IMR-90 (cell line): Measurements from ENCODE around the gene FAM32A. TPM values are rescaled to one million over a fixed set of nuclear protein-coding genes. Genes with fewer than 3 reads are reported as not detected.

Experiments
- ATAC-seq: fragments of 200-7000 bp; cut with Tn5 transposase; 2 replicates; pipeline ENCODE4 v1.9.1; 2020; ENCODE audit warnings: low read depth, mild to moderate bottlenecking, moderate library complexity
- Bru-seq: library from RNA; stranded (reverse); fragments of 400-500 nt; gene quantifications from one replicate; lab custom pipeline; 2021; lab: Mats Ljungman, UMichigan
- BruChase-seq, 2 experiments: library from RNA; stranded (reverse); fragments of 400-500 nt; gene quantifications; one replicate each; lab custom pipeline; 2021; lab: Mats Ljungman, UMichigan
- BruUV-seq: library from RNA; stranded (reverse); fragments of 400-500 nt; replicated peaks from 2 replicates; lab custom pipeline; 2021; lab: Mats Ljungman, UMichigan
- CTCF ChIA-PET: fragments of 300-600 bp; formaldehyde crosslinking; extraction: SDS; loops from one replicate; lab custom pipeline; 2021; ENCODE audit warnings: antibody characterized with exemption; lab: Yijun Ruan, JAX
- POLR2A ChIA-PET: fragments of 300-600 bp; sonication (Branson Sonifier 250); formaldehyde crosslinking; loops from one replicate; lab custom pipeline; 2022; ENCODE audit warnings: antibody characterized with exemption; ENCODE audit not compliant: unreplicated experiment; lab: Charles Lee
- DNase-seq: peaks from one replicate; pipeline ENCODE4 v3.0.0; 2013
- H2AFZ ChIP-seq: replicated peaks from 2 replicates; pipeline ENCODE3; 2013; ENCODE audit warnings: low read length, mild to moderate bottlenecking; ENCODE audit not compliant: poor library complexity
- H2AK5ac ChIP-seq: 2 replicates; pipeline ENCODE4 v1.6.1; 2013; ENCODE audit warnings: low read depth, low read length, inconsistent platforms
- H2AK9ac ChIP-seq: replicated peaks from 2 replicates; pipeline ENCODE3; 2013; ENCODE audit warnings: mild to moderate bottlenecking, low read depth, low read length, moderate library complexity; ENCODE audit not compliant: poor library complexity
- H2BK120ac ChIP-seq: 2 replicates; pipeline ENCODE4 v1.6.1; 2013; ENCODE audit warnings: low read depth, low read length, inconsistent platforms
- H2BK15ac ChIP-seq: 3 replicates; pipeline ENCODE4 v1.6.1; 2013; ENCODE audit warnings: low read depth, low read length, inconsistent platforms
- H2BK20ac ChIP-seq: 2 replicates; pipeline ENCODE4 v1.6.1; 2013; ENCODE audit warnings: low read depth, mild to moderate bottlenecking, inconsistent platforms, low read length, moderate library complexity
- H2BK5ac ChIP-seq: 2 replicates; pipeline ENCODE4 v1.6.1; 2013; ENCODE audit warnings: mild to moderate bottlenecking, low read depth, low read length, inconsistent platforms; ENCODE audit not compliant: poor library complexity, severe bottlenecking
- H3K14ac ChIP-seq: replicated peaks from 2 replicates; pipeline ENCODE4 v1.6.1; 2013; ENCODE audit warnings: low read depth, low read length, inconsistent platforms
- H3K18ac ChIP-seq: 2 replicates; pipeline ENCODE4 v1.6.1; 2013; ENCODE audit warnings: low read depth, low read length, control low read depth
- H3K23ac ChIP-seq: 2 replicates; pipeline ENCODE4 v1.6.1; 2013; ENCODE audit warnings: low read depth, low read length, inconsistent platforms
- H3K27ac ChIP-seq: 2 replicates; pipeline ENCODE4 v1.5.1; 2013; ENCODE audit warnings: mild to moderate bottlenecking, control low read depth, low read length; ENCODE audit not compliant: insufficient read depth
- H3K27me3 ChIP-seq: 2 replicates; pipeline ENCODE4 v1.6.1; 2013; ENCODE audit warnings: low read length; ENCODE audit not compliant: control insufficient read depth, insufficient read depth
- H3K36me3 ChIP-seq: 2 replicates; pipeline ENCODE4 v1.6.1; 2013; ENCODE audit warnings: low read length, mixed read lengths; ENCODE audit not compliant: control insufficient read depth, insufficient read depth
- H3K4ac ChIP-seq: 2 replicates; pipeline ENCODE4 v1.6.1; 2013; ENCODE audit warnings: low read depth, low read length, inconsistent platforms
- H3K4me1 ChIP-seq: 2 replicates; pipeline ENCODE4 v1.6.1; 2013; ENCODE audit warnings: low read length, mixed read lengths; ENCODE audit not compliant: control insufficient read depth, insufficient read depth
- H3K4me2 ChIP-seq: 2 replicates; pipeline ENCODE4 v1.6.1; 2013; ENCODE audit warnings: low read depth, mild to moderate bottlenecking, control low read depth, low read length, moderate library complexity
- H3K4me3 ChIP-seq: 2 replicates; pipeline ENCODE4 v1.5.1; 2013; ENCODE audit warnings: low read depth, mild to moderate bottlenecking, control low read depth, low read length, moderate library complexity; ENCODE audit not compliant: insufficient read depth
- H3K56ac ChIP-seq: 2 replicates; pipeline ENCODE4 v1.6.1; 2013; ENCODE audit warnings: low read length, inconsistent platforms; ENCODE audit not compliant: insufficient read depth; ENCODE audit errors: extremely low read depth
- H3K79me1 ChIP-seq, 2 experiments: 2 replicates each; pipeline ENCODE4 v1.6.1; 2013; ENCODE audit warnings: low read length in 2 of 2, inconsistent platforms in 1 of 2, low read depth in 1 of 2
- H3K9ac ChIP-seq: 2 replicates; pipeline ENCODE4 v1.6.1; 2013; ENCODE audit warnings: low read depth, low read length, control low read depth
- H3K9me1 ChIP-seq: 2 replicates; pipeline ENCODE4 v1.6.1; 2013; ENCODE audit warnings: low read length, inconsistent platforms; ENCODE audit not compliant: insufficient read depth
- H3K9me3 ChIP-seq: 2 replicates; pipeline ENCODE4 v1.6.1; 2013; ENCODE audit warnings: low read length; ENCODE audit not compliant: control insufficient read depth, insufficient read depth
- H4K20me1 ChIP-seq: 2 replicates; pipeline ENCODE4 v1.6.1; 2013; ENCODE audit warnings: low read length, inconsistent platforms; ENCODE audit not compliant: insufficient read depth
- H4K5ac ChIP-seq: 2 replicates; pipeline ENCODE4 v1.6.1; 2013; ENCODE audit warnings: mild to moderate bottlenecking, low read depth, low read length, control low read depth
- H4K8ac ChIP-seq, 2 experiments: 2 replicates each; pipeline ENCODE4 v1.6.1; 2013; ENCODE audit warnings: low read depth in 2 of 2, low read length in 2 of 2, control low read depth in 1 of 2, inconsistent platforms in 1 of 2
- H4K91ac ChIP-seq: 2 replicates; pipeline ENCODE4 v1.6.1; 2013; ENCODE audit warnings: low read depth, low read length, inconsistent platforms; ENCODE audit not compliant: insufficient read depth
- MAZ ChIP-seq: IDR thresholded peaks from 2 replicates; pipeline ENCODE4 v1.6.1; 2012; ENCODE audit warnings: low read depth, mild to moderate bottlenecking, low read length, improper control_type of control experiment, moderate library complexity, borderline replicate concordance
- MXI1 ChIP-seq: IDR thresholded peaks from 2 replicates; pipeline ENCODE4 v1.6.1; 2012; ENCODE audit warnings: low read depth, mild to moderate bottlenecking, low read length, moderate library complexity, borderline replicate concordance
- POLR2A ChIP-seq: IDR thresholded peaks from 2 replicates; pipeline ENCODE4 v1.6.1; 2012; ENCODE audit warnings: mild to moderate bottlenecking, low read depth, low read length
- RAD21 ChIP-seq: IDR thresholded peaks from 2 replicates; pipeline ENCODE4 v1.6.1; 2012; ENCODE audit warnings: low read length, improper control_type of control experiment
- RCOR1 ChIP-seq: IDR thresholded peaks from 2 replicates; pipeline ENCODE4 v1.6.1; 2012; ENCODE audit warnings: mild to moderate bottlenecking, low read length, improper control_type of control experiment; ENCODE audit not compliant: insufficient replicate concordance
- WGBS, 2 experiments: methylation state at CpG; one replicate each; pipeline versions ENCODE4 v1.1.5 to v1.1.7; 2013; ENCODE audit warnings: missing lambda C conversion rate in 2 of 2; ENCODE audit not compliant: insufficient read length in 1 of 2; ENCODE audit errors: extremely low coverage in 2 of 2; 5-methylcytosine and 5-hydroxymethylcytosine counted together
- dilution Hi-C: fragments of 300-500 bp; cut with HindIII; formaldehyde crosslinking; loops from one replicate; pipeline ENCODE4 v1.14.3; 2018; ENCODE audit warnings: low sequenced_read_pairs; ENCODE audit not compliant: unreplicated experiment
- in situ Hi-C: fragments of 300-500 bp; cut with MboI; formaldehyde crosslinking; loops from 3 replicates; pipeline ENCODE4 v1.14.3; 2019; ENCODE audit warnings: low sequenced_read_pairs, inconsistent platforms, mixed read lengths
- intact Hi-C: fragments of 100-400 bp; cut with micrococcal nuclease; formaldehyde crosslinking; loops from 2 replicates; pipeline ENCODE4 v1.10.0; 2022
- long read RNA-seq: library from polyadenylated mRNA; unstranded; transcript quantifications from one replicate; pipeline ENCODE4 v2.0.0, GENCODE V29; 2021; ENCODE audit not compliant: unreplicated experiment
- polyA plus RNA-seq, 3 experiments: library from polyadenylated mRNA; depleted of rRNA; stranded (reverse); fragments of >200 nt; gene quantifications; 2 replicates each; pipeline ENCODE4 v1.2.3, GENCODE V29; 2012; ENCODE audit warnings: low replicate concordance in 1 of 3
- total RNA-seq: library from RNA; depleted of rRNA; stranded (reverse); fragments of >200 nt; gene quantifications from 2 replicates; pipeline ENCODE4 v1.2.3, GENCODE V29; 2012; rRNA removed
- TF ChIP-seq, protein P1 (sequence below): fragments of 150-350 bp; IDR thresholded peaks from 2 replicates; pipeline ENCODE4 v1.6.1; 2016; ENCODE audit warnings: low read depth, mild to moderate bottlenecking, low read length, moderate library complexity, borderline replicate concordance
- TF ChIP-seq, protein P2 (sequence below): conservative IDR thresholded peaks from 2 replicates; pipeline ENCODE4 v1.5.1; 2012; ENCODE audit warnings: mild to moderate bottlenecking, low read depth, low read length, improper control_type of control experiment

FAM32A gene
- total RNA-seq (99.2 and 99.5 TPM in 2 replicates), polyA plus RNA-seq (2012; rRNA removed) (127 and 130 TPM in 2 replicates), Bru-seq, nascent RNA (percentile 80 among the genes with signal in this experiment), BruChase-seq, experiment 1, labeled RNA remaining after a 6-hour chase (percentile 85 among the genes with signal in this experiment), BruChase-seq, experiment 2, labeled RNA remaining after a 2-hour chase (percentile 72 among the genes with signal in this experiment)
- 90.2 and 102 TPM in 2 replicates for polyA plus RNA-seq (2012; cell fraction: cytosol; rRNA removed)
- polyA plus RNA-seq (2012; cell fraction: nucleus; rRNA removed; ENCODE audit: low replicate concordance) = 46.1 and 82.1 TPM in 2 replicates
- long read RNA-seq, transcript FAM32A-205 (3 exons, 1,168 nt) = minor isoform, 25 of 150 reads
- long read RNA-seq, transcript FAM32A-201 (4 exons, 1,455 nt) = major isoform, 116 of 150 reads
- long read RNA-seq, partial matches to known transcripts = 2 of 150 reads
- long read RNA-seq, other reads (novel, unspliced or antisense) = 6 of 150 reads

DNA sequence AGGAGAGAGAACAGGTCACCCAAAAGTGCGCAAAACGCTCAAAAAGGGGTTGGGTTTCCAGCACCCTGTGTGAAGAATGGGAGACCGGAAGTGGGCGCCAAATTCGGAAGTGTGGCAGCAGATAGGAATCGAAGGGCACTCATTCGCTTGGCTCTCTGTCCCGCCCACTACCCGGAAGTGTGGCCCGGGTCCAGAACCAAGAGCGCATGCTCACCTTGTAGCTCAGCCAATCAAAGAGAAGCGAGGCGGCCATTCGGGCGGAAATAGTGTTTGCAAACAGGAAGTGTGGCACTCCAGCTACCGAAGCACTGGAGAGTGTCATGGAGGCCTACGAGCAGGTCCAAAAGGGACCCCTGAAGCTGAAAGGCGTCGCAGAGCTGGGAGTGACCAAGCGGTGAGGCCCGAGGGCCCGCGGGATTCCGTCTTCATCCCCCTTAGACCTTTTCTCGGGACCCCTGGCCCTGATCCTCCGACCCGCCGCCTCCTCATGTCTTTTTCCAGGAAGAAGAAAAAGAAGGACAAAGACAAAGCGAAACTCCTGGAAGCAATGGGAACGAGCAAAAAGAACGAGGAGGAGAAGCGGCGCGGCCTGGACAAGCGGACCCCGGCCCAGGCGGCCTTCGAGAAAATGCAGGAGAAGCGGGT, at the start of gene FAM32A:
TSS of gene FAM32A (plus strand) at position 288 of the 645 bp plus-strand sequence. CDS start at position 321, 33 bp downstream.
- no TSS peak for BruUV-seq
- Histone ChIP-seq H3K4me1 (peaks cover 3% of the 10 kb centered on the region; the same call in 1 of the 2 replicates), H2AK5ac (peak within 1 kb of the TSS; percentile 77), H4K91ac (peak within 1 kb of the TSS; percentile 65), H3K23ac (peak within 1 kb of the TSS; percentile 46; the same call in 1 of the 2 replicates), H2BK20ac (no peak within 1 kb of the TSS), H3K4ac (peak within 1 kb of the TSS; percentile 76), H3K9ac (peak within 1 kb of the TSS; percentile 81), H3K36me3 (peaks cover 16% of the 10 kb centered on the region), H3K27me3 (no peaks in the 10 kb centered on the region), H3K4me3 (peak within 1 kb of the TSS; percentile 65), H4K20me1 (peaks cover 6% of the 10 kb centered on the region; the same call in 1 of the 2 replicates), H3K79me1 (peaks cover 15 to 42% of the 10 kb centered on the region in 2 experiments), H3K4me2 (peak within 1 kb of the TSS; percentile 98), H2AK9ac (peak within 1 kb of the TSS; percentile 97), H3K14ac (peak within 1 kb of the TSS; percentile 70), H3K9me3 (no peaks in the 10 kb centered on the region), H3K9me1 (peaks cover 7% of the 10 kb centered on the region; the same call in 1 of the 2 replicates), H4K8ac (peak within 1 kb of the TSS; percentile 95 to 99), H2AFZ (peak within 1 kb of the TSS; percentile 92), H3K27ac (peak within 1 kb of the TSS; percentile 66), H2BK120ac (peak within 1 kb of the TSS; percentile 30; the same call in 1 of the 2 replicates), H3K18ac (no peak within 1 kb of the TSS), H3K56ac (peak within 1 kb of the TSS; percentile 68), H4K5ac (peak within 1 kb of the TSS; percentile 85), H2BK5ac (peak within 1 kb of the TSS; percentile 59), H2BK15ac (no peak within 1 kb of the TSS)
- intact Hi-C loops (no loop called here), in situ Hi-C loops (loop anchor here (5.0 to 25.0 kb wide), 5 partner anchors 73 to 1073 kb away; partner anchors contain the start of genes AKAP8L, CYP4F3, RAB8A and SYDE1), dilution Hi-C loops (no loop called here)
- DNase-seq = peak; percentile 99
- CTCF ChIA-PET = interaction anchor here (0.6 to 2.3 kb wide), 4 partner anchors 12 to 146 kb away, joined by 3 to 12 read pairs (median 4); partner anchors contain the start of gene AP1M1
- POLR2A ChIA-PET = interaction anchor here (0.6 to 1.4 kb wide), 5 partner anchors 107 to 198 kb away, joined by 3 to 8 read pairs (median 3); partner anchors contain the start of gene TPM4
- TF ChIP-seq, protein P1, sequence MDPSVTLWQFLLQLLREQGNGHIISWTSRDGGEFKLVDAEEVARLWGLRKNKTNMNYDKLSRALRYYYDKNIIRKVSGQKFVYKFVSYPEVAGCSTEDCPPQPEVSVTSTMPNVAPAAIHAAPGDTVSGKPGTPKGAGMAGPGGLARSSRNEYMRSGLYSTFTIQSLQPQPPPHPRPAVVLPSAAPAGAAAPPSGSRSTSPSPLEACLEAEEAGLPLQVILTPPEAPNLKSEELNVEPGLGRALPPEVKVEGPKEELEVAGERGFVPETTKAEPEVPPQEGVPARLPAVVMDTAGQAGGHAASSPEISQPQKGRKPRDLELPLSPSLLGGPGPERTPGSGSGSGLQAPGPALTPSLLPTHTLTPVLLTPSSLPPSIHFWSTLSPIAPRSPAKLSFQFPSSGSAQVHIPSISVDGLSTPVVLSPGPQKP = peak; percentile 99
- TF ChIP-seq, protein P2, sequence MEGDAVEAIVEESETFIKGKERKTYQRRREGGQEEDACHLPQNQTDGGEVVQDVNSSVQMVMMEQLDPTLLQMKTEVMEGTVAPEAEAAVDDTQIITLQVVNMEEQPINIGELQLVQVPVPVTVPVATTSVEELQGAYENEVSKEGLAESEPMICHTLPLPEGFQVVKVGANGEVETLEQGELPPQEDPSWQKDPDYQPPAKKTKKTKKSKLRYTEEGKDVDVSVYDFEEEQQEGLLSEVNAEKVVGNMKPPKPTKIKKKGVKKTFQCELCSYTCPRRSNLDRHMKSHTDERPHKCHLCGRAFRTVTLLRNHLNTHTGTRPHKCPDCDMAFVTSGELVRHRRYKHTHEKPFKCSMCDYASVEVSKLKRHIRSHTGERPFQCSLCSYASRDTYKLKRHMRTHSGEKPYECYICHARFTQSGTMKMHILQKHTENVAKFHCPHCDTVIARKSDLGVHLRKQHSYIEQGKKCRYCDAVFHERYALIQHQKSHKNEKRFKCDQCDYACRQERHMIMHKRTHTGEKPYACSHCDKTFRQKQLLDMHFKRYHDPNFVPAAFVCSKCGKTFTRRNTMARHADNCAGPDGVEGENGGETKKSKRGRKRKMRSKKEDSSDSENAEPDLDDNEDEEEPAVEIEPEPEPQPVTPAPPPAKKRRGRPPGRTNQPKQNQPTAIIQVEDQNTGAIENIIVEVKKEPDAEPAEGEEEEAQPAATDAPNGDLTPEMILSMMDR = peak; percentile 22; the same call in 1 of the 2 replicates
- TF ChIP-seq POLR2A (peak; percentile 92), MAZ (0 out of 2 replicates have a peak, but pooled peaks have one; percentile 29), RCOR1 (no peak), RAD21 (no peak), MXI1 (peak; percentile 64; the same call in 1 of the 2 replicates)
- peak; percentile 86 for ATAC-seq
- WGBS, 2 experiments = 0% methylated on average over 21 of the region's 39 CpGs; no CpG with 5 or more reads in 1 of the 2 experiments
